Right atrium auricular region (tissue), 2 donors: ENCODE data around the gene XRCC6. TPM values are rescaled to one million over a fixed set of nuclear protein-coding genes. Genes with fewer than 3 reads are reported as not detected.

ENCODE experiments used
- DNase-seq: peaks from one replicate; pipeline ENCODE4 v3.0.0-alpha.2; 2019; ENCODE audit warnings: low spot score
- H3K27ac ChIP-seq, 2 donors: fragments of 200-600 bp; sonication (generic); 1 replicate in 1 of 2; 2 replicates in 1 of 2; pipeline ENCODE4 v1.5.1; 2016 to 2019
- H3K27me3 ChIP-seq, 2 donors: fragments of 200-600 bp; sonication (generic); one replicate each; pipeline versions ENCODE4 v1.5.1 to v1.6.0; 2017 to 2019
- H3K36me3 ChIP-seq: fragments of 200-600 bp; sonication (generic); one replicate; pipeline ENCODE4 v1.5.1; 2016
- H3K4me1 ChIP-seq, 2 donors: fragments of 200-600 bp; sonication (generic); one replicate each; pipeline versions ENCODE4 v1.5.1 to v1.6.0; 2017 to 2019
- H3K4me3 ChIP-seq, 2 donors: fragments of 200-600 bp; sonication (generic); 1 replicate in 1 of 2; 2 replicates in 1 of 2; pipeline ENCODE4 v1.5.1; 2017 to 2019; ENCODE audit warnings: mild to moderate bottlenecking in 1 of 2, moderate library complexity in 1 of 2
- H3K9me3 ChIP-seq, 2 donors: fragments of 200-600 bp; sonication (generic); one replicate each; pipeline ENCODE4 v1.5.1; 2019
- total RNA-seq, 2 donors: library from RNA; depleted of rRNA; stranded (reverse); fragments of >200 nt; gene quantifications; one replicate each; pipeline ENCODE4 v1.1.0, GENCODE V29; 2016
- TF ChIP-seq, protein P1 (sequence below), 2 donors: fragments of 200-600 bp; sonication (generic); IDR thresholded peaks; one replicate each; pipeline ENCODE4 v1.5.1; 2019; ENCODE audit warnings: antibody characterized with exemption in 2 of 2

The XRCC6 gene
- total RNA-seq, 2 donors from 2014 or later = 161 to 174 TPM

GRCh38 chr22:41600976-41601375 is 20.1 kb upstream of the XRCC6 start:
- H3K4me1 ChIP-seq = peaks cover 0 to 13% of the 10 kb centered on the region in 2 donors
- no peaks in the 10 kb centered on the region for H3K27me3 ChIP-seq
- TF ChIP-seq, protein P1, sequence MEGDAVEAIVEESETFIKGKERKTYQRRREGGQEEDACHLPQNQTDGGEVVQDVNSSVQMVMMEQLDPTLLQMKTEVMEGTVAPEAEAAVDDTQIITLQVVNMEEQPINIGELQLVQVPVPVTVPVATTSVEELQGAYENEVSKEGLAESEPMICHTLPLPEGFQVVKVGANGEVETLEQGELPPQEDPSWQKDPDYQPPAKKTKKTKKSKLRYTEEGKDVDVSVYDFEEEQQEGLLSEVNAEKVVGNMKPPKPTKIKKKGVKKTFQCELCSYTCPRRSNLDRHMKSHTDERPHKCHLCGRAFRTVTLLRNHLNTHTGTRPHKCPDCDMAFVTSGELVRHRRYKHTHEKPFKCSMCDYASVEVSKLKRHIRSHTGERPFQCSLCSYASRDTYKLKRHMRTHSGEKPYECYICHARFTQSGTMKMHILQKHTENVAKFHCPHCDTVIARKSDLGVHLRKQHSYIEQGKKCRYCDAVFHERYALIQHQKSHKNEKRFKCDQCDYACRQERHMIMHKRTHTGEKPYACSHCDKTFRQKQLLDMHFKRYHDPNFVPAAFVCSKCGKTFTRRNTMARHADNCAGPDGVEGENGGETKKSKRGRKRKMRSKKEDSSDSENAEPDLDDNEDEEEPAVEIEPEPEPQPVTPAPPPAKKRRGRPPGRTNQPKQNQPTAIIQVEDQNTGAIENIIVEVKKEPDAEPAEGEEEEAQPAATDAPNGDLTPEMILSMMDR (IDR thresholded peaks at IDR 0.05) = no peak
- no peak for DNase-seq
- peaks cover 47% of the 10 kb centered on the region for H3K36me3 ChIP-seq
- no peak overlapping the region for H3K4me3 ChIP-seq
- no peak overlapping the region for H3K27ac ChIP-seq
- no peaks in the 10 kb centered on the region for H3K9me3 ChIP-seq

GRCh38 chr22:41603873-41604332 is 17.2 kb upstream of the XRCC6 start:
- peaks cover 62% of the 10 kb centered on the region for H3K36me3 ChIP-seq
- TF ChIP-seq, protein P1 (IDR thresholded peaks at IDR 0.05) = no peak
- H3K27me3 ChIP-seq = no peaks in the 10 kb centered on the region
- peaks cover 0 to 10% of the 10 kb centered on the region in 2 donors for H3K4me1 ChIP-seq
- H3K27ac ChIP-seq = no peak overlapping the region
- no peak overlapping the region for H3K4me3 ChIP-seq
- H3K9me3 ChIP-seq = no peaks in the 10 kb centered on the region
- no peak for DNase-seq

DNA sequence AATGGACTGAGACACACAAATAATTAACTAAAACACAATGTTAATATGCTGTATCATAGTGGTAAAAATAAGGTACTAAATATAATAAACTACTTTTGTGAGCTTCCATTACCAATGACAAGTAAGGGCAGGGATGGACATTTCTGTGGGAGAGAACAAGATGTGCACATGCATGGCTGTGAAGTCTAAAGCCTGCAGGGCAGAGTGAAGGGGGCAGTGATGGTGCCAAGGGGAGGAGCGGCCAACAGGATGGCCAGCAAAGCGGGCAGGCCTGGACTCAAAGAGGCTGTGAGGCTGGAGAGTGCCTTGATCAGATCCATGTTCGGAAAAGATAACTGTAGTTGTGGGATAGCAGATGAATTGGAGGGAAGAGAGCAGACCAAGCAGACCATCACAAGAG is 12.7 kb upstream of the XRCC6 start:
- H3K4me1 ChIP-seq = peaks cover 0 to 14% of the 10 kb centered on the region in 2 donors
- H3K36me3 ChIP-seq = peaks cover 28% of the 10 kb centered on the region
- peak overlapping the region; percentile 51 to 63 for H3K27ac ChIP-seq
- DNase-seq = no peak
- no peak overlapping the region for H3K4me3 ChIP-seq
- H3K27me3 ChIP-seq = no peaks in the 10 kb centered on the region
- H3K9me3 ChIP-seq = no peaks in the 10 kb centered on the region
- TF ChIP-seq, protein P1 (IDR thresholded peaks at IDR 0.05) = no peak

DNA sequence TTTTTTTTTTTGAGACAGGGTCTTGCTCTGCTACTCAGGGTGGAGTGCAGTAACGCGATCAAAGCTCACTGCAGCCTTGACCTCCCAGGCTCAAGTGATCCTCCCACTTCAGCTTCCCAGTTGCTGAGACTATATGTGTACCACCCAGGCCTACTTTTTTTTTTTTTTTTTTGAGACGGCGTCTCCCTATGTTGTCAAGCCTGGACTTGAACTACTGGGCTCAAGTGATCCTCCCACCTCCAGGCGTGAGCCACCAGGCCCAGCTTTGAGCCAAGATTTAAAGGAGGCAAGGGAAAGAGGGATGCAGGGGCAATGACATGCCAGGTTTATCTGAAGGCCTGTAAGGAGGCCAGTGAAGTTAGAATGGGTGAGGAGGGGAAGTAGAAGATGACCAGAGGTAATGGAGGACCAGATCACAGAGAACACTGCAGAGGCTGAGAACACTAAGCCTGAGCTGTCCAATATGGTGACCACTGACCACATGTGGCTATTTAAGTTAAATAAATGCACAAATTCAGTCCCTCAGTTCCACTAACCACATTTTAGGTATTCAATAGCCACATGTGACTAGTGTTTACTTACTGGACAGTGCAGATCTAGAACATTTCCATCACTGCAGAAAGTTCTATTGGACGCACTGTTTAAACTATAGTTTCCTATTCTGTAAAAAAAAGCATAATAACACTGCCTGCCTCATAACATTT is 8.3 kb upstream of the XRCC6 start:
- TF ChIP-seq, protein P1 (IDR thresholded peaks at IDR 0.05) = no peak
- Histone ChIP-seq H3K27ac (no peak overlapping the region), H3K9me3 (no peaks in the 10 kb centered on the region), H3K27me3 (no peaks in the 10 kb centered on the region), H3K4me1 (peaks cover 0 to 10% of the 10 kb centered on the region in 2 donors), H3K36me3 (no peaks in the 10 kb centered on the region), H3K4me3 (no peak overlapping the region)
- no peak for DNase-seq

GRCh38 chr22:41613456-41613855 is 7.6 kb upstream of the XRCC6 start:
- H3K4me1 ChIP-seq = peaks cover 0 to 8% of the 10 kb centered on the region in 2 donors
- H3K9me3 ChIP-seq = no peaks in the 10 kb centered on the region
- H3K4me3 ChIP-seq = no peak overlapping the region
- no peak for DNase-seq
- no peaks in the 10 kb centered on the region for H3K27me3 ChIP-seq
- TF ChIP-seq, protein P1 (IDR thresholded peaks at IDR 0.05) = no peak
- no peaks in the 10 kb centered on the region for H3K36me3 ChIP-seq
- H3K27ac ChIP-seq = no peak overlapping the region
